ENCODE results near the gene PCNX3. TPM values are rescaled to one million over a fixed set of nuclear protein-coding genes. Genes with fewer than 3 reads are reported as not detected.

Gene PCNX3
- total and polyA plus RNA-seq, 2 of the 13 experiments (the other 11 are each of a cell fraction or from before 2014, with no cell fraction given), result 16.2 to 23.0 TPM

DNA sequence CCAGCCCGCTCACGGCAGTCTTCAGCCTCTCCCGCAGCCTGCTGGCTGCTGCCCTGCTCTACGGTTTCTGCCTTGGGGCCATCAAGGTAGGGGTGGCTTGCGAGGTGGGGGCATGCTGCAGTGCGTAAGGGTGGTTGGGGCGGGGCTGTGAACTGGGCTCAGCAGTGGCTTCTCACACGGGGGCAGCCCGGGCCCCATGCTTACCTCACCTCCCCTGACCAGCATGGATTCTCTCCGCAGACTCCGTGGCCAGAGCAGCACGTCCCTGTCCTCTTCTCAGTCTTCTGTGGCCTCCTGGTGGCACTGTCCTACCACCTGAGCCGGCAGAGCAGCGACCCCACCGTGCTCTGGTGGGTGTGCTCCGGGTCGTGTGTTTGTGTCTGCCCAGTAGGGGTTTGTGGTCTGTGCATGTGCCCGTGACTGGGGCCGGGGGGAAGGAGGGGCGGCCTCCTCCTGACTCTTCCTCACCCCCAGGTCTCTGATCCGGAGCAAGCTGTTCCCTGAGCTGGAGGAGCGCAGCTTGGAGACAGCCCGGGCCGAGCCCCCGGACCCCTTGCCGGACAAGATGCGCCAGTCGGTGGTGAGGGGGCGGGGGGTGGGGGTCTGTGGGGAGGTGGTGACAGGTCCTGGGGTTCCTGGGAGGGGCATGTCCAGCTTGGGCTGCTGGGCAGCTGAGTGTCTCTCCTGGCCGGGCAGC is 9.5 kb downstream of the PCNX3 start:
- peaks cover 6% of the 10 kb centered on the region; the same call in 1 of the 2 replicates for H3K4me1 ChIP-seq (ENCODE audit: insufficient read depth, low read length)
- no peak overlapping the region for H3K27ac ChIP-seq (ENCODE audit: extremely low read length, insufficient read depth, low read length)
- H3K4me2 ChIP-seq (ENCODE audit: low read depth, low read length), result no peak overlapping the region
- 99% methylated on average over 20 of the region's 30 CpGs for WGBS (ENCODE audit: low lambda C conversion rate)
- BruUV-seq (replicated peaks), result no TSS peak
- no peak for ATAC-seq
- no peak overlapping the region for H2AFZ ChIP-seq (ENCODE audit: low read length)
- no peak overlapping the region for H3K4me3 ChIP-seq (replicated peaks in 1 of 3; ENCODE audit: insufficient read depth in 1 of 3, low read depth in 2 of 3, low read length in 3 of 3)
- intact Hi-C loops (cut with micrococcal nuclease; ENCODE audit: unreplicated experiment), result no loop called here
- H3K36me3 ChIP-seq (replicated peaks in 1 of 2; ENCODE audit: control insufficient read depth in 1 of 2, insufficient read depth in 2 of 2, low read length in 2 of 2), result peaks cover 35 to 77% of the 10 kb centered on the region in 2 experiments
- H3K9me3 ChIP-seq (ENCODE audit: low read length), result no peaks in the 10 kb centered on the region
- in situ Hi-C loops (cut with HindIII; ENCODE audit: extremely low pct_ligation_motif_present, low pct_unique_long_range_greater_than_20kb), result no loop called here
- no peak for FAIRE-seq
- no peaks in the 10 kb centered on the region for H3K79me2 ChIP-seq (ENCODE audit: insufficient read depth, low read length)
- no peaks in the 10 kb centered on the region for H3K27me3 ChIP-seq (ENCODE audit: control insufficient read depth in 1 of 2, insufficient read depth in 2 of 2, low read length in 2 of 2)
- no peak for DNase-seq (ENCODE audit: low spot score)
- H3K9ac ChIP-seq (ENCODE audit: insufficient read depth, low read depth, low read length), result no peak overlapping the region
- TF ChIP-seq, protein P1, sequence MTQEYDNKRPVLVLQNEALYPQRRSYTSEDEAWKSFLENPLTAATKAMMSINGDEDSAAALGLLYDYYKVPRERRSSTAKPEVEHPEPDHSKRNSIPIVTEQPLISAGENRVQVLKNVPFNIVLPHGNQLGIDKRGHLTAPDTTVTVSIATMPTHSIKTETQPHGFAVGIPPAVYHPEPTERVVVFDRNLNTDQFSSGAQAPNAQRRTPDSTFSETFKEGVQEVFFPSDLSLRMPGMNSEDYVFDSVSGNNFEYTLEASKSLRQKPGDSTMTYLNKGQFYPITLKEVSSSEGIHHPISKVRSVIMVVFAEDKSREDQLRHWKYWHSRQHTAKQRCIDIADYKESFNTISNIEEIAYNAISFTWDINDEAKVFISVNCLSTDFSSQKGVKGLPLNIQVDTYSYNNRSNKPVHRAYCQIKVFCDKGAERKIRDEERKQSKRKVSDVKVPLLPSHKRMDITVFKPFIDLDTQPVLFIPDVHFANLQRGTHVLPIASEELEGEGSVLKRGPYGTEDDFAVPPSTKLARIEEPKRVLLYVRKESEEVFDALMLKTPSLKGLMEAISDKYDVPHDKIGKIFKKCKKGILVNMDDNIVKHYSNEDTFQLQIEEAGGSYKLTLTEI (CRISPR knock-in tag; conservative IDR thresholded peaks at IDR 0.05), result no peak
- no peak for TF ChIP-seq ZNF121 (CRISPR knock-in tag; IDR thresholded peaks at IDR 0.05)
- TF ChIP-seq ZFP62 (CRISPR knock-in tag; IDR thresholded peaks at IDR 0.05), result no peak
- TF ChIP-seq NCOR1 (IDR thresholded peaks at IDR 0.05; ENCODE audit: borderline replicate concordance, low read length), result no peak
- no peak for TF ChIP-seq SUZ12 (IDR thresholded peaks at IDR 0.05; ENCODE audit: low read depth, low read length)
- TF ChIP-seq, protein P2, sequence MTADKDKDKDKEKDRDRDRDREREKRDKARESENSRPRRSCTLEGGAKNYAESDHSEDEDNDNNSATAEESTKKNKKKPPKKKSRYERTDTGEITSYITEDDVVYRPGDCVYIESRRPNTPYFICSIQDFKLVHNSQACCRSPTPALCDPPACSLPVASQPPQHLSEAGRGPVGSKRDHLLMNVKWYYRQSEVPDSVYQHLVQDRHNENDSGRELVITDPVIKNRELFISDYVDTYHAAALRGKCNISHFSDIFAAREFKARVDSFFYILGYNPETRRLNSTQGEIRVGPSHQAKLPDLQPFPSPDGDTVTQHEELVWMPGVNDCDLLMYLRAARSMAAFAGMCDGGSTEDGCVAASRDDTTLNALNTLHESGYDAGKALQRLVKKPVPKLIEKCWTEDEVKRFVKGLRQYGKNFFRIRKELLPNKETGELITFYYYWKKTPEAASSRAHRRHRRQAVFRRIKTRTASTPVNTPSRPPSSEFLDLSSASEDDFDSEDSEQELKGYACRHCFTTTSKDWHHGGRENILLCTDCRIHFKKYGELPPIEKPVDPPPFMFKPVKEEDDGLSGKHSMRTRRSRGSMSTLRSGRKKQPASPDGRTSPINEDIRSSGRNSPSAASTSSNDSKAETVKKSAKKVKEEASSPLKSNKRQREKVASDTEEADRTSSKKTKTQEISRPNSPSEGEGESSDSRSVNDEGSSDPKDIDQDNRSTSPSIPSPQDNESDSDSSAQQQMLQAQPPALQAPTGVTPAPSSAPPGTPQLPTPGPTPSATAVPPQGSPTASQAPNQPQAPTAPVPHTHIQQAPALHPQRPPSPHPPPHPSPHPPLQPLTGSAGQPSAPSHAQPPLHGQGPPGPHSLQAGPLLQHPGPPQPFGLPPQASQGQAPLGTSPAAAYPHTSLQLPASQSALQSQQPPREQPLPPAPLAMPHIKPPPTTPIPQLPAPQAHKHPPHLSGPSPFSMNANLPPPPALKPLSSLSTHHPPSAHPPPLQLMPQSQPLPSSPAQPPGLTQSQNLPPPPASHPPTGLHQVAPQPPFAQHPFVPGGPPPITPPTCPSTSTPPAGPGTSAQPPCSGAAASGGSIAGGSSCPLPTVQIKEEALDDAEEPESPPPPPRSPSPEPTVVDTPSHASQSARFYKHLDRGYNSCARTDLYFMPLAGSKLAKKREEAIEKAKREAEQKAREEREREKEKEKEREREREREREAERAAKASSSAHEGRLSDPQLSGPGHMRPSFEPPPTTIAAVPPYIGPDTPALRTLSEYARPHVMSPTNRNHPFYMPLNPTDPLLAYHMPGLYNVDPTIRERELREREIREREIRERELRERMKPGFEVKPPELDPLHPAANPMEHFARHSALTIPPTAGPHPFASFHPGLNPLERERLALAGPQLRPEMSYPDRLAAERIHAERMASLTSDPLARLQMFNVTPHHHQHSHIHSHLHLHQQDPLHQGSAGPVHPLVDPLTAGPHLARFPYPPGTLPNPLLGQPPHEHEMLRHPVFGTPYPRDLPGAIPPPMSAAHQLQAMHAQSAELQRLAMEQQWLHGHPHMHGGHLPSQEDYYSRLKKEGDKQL (CRISPR knock-in tag; IDR thresholded peaks at IDR 0.05; ENCODE audit: low read depth), result no peak
- no peak for TF ChIP-seq HOXA5 (CRISPR knock-in tag; IDR thresholded peaks at IDR 0.05)
- no peak for TF ChIP-seq GABPB1 (CRISPR knock-in tag; IDR thresholded peaks at IDR 0.05)
- ChIA-PET CTCF (ENCODE audit: low intra/inter-chr PET ratio, low total read pairs) (interaction anchor here (1.1 kb wide), 1 partner anchor 193 kb away, joined by 3 read pairs; no protein-coding TSS in a partner anchor), POLR2A (interaction anchor here (1.1 to 2.4 kb wide), 3 partner anchors 8 to 13 kb away, joined by 3 to 19 read pairs (median 6); partner anchors contain the start of genes MAP3K11, PCNX3 and SIPA1)
- H4K20me1 ChIP-seq (ENCODE audit: insufficient read depth, low read length), result no peaks in the 10 kb centered on the region
